K562 (cell line): ENCODE data around the gene DTYMK. TPM values are rescaled to one million over a fixed set of nuclear protein-coding genes. Genes with fewer than 3 reads are reported as not detected.
A peak's percentile ranks its signal among the peaks of the same experiment; 100 is the strongest.

Experiments
- ATAC-seq: fragments of 200-7000 bp; cut with Tn5 transposase; 3 replicates; pipeline ENCODE4 v1.9.1; 2020; ENCODE audit warnings: moderate library complexity
- BruUV-seq: library from RNA; stranded (reverse); fragments of 400-500 nt; replicated peaks from 2 replicates; lab custom pipeline; 2021; lab: Mats Ljungman, UMichigan
- CTCF ChIA-PET: fragments of 300-600 bp; formaldehyde crosslinking; extraction: SDS; loops from one replicate; lab custom pipeline; 2021; ENCODE audit warnings: low intra/inter-chr PET ratio; lab: Yijun Ruan, JAX
- POLR2A ChIA-PET: fragments of 300-600, 350-650 bp; sonication (Branson Sonifier 250); formaldehyde crosslinking; extraction: SDS; loops from one replicate; lab custom pipeline; 2021; ENCODE audit warnings: antibody characterized with exemption, inconsistent platforms; lab: Yijun Ruan, JAX
- DNase-seq, 4 experiments: peaks; one replicate each; pipeline versions ENCODE4 v3.0.0 to v3.0.0-alpha.2; 2011 to 2018; ENCODE audit warnings: low spot score in 3 of 4, mixed read lengths in 3 of 4; ENCODE audit errors: extremely low read depth in 1 of 4
- FAIRE-seq: peaks from 2 replicates; lab custom pipeline; 2011; peaks lifted over from hg19 to GRCh38; lab: Jason Lieb, UNC
- H2AFZ ChIP-seq: 2 replicates; pipeline ENCODE4 v1.6.0; 2011; ENCODE audit warnings: low read depth, low read length, control low read depth, inconsistent platforms
- H3K27ac ChIP-seq: fragments of 200-600 bp; 3 replicates; pipeline ENCODE4 v1.8.0; 2011; ENCODE audit warnings: low read depth, mild to moderate bottlenecking, control low read depth, inconsistent platforms, low read length, moderate library complexity, mixed read lengths; ENCODE audit errors: extremely low read depth
- H3K27me3 ChIP-seq, 2 experiments: fragments of 300-600 bp in 1 of 2; 2 replicates in 1 of 2; 3 replicates in 1 of 2; pipeline versions ENCODE4 v1.6.0 to v1.8.0; 2011; ENCODE audit warnings: inconsistent platforms in 2 of 2, low read length in 2 of 2, mild to moderate bottlenecking in 1 of 2, mixed read lengths in 1 of 2, moderate library complexity in 1 of 2; ENCODE audit not compliant: control insufficient read depth in 2 of 2, insufficient read depth in 2 of 2
- H3K36me3 ChIP-seq: fragments of 300-600 bp; 3 replicates; pipeline ENCODE4 v1.8.0; 2011; ENCODE audit warnings: mild to moderate bottlenecking, low read length, inconsistent platforms; ENCODE audit not compliant: control insufficient read depth, insufficient read depth
- H3K4me1 ChIP-seq, 2 experiments: fragments of 200-600 bp in 1 of 2; replicated peaks in 1 of 2; 2 replicates in 1 of 2; 3 replicates in 1 of 2; pipeline versions ENCODE4 v1.5.1 to v1.8.0; 2011; ENCODE audit warnings: inconsistent platforms in 2 of 2, low read length in 2 of 2, mild to moderate bottlenecking in 1 of 2, mixed read lengths in 1 of 2, moderate library complexity in 1 of 2; ENCODE audit not compliant: control insufficient read depth in 2 of 2, insufficient read depth in 2 of 2
- H3K4me2 ChIP-seq: 2 replicates; pipeline ENCODE4 v1.6.1; 2011; ENCODE audit warnings: low read length, control low read depth, inconsistent platforms, mixed read lengths; ENCODE audit not compliant: insufficient read depth
- H3K4me3 ChIP-seq: fragments of 200-600 bp; sonication (generic), shearing (Covaris generic); 2 replicates; pipeline ENCODE4 v1.5.1; 2016; ENCODE audit warnings: control low read depth, inconsistent platforms
- H3K79me2 ChIP-seq: fragments of 200-600 bp; 3 replicates; pipeline ENCODE4 v1.8.0; 2011; ENCODE audit warnings: low read length, inconsistent platforms; ENCODE audit not compliant: control insufficient read depth, insufficient read depth
- H3K9ac ChIP-seq, 2 experiments: 2 replicates each; pipeline versions ENCODE4 v1.6.0 to v1.6.1; 2011; ENCODE audit warnings: low read depth in 2 of 2, low read length in 2 of 2, control low read depth in 1 of 2, inconsistent platforms in 1 of 2, mild to moderate bottlenecking in 1 of 2, mixed read lengths in 1 of 2; ENCODE audit not compliant: insufficient read depth in 1 of 2
- H3K9me1 ChIP-seq: one replicate; pipeline ENCODE4 v1.6.0; 2011; ENCODE audit warnings: inconsistent platforms, mild to moderate bottlenecking, low read length, moderate library complexity; ENCODE audit not compliant: control insufficient read depth, insufficient read depth
- H3K9me3 ChIP-seq: replicated peaks from 2 replicates; pipeline ENCODE4 v1.5.1; 2011; ENCODE audit warnings: low read depth, low read length, inconsistent platforms; ENCODE audit not compliant: control insufficient read depth, insufficient read depth
- H4K20me1 ChIP-seq: replicated peaks from 2 replicates; pipeline ENCODE4 v1.6.1; 2011; ENCODE audit warnings: low read length, inconsistent platforms, mixed read lengths; ENCODE audit not compliant: control insufficient read depth, insufficient read depth
- E2F6 ChIP-seq, 2 experiments: IDR thresholded peaks; 2 replicates each; pipeline ENCODE4 v1.6.1; 2011; ENCODE audit warnings: borderline replicate concordance in 1 of 2, control low read depth in 1 of 2, low read depth in 1 of 2, low read length in 1 of 2, mild to moderate bottlenecking in 1 of 2, mixed read lengths in 1 of 2, moderate library complexity in 1 of 2; ENCODE audit not compliant: insufficient read depth in 1 of 2, insufficient read length in 1 of 2, poor library complexity in 1 of 2, severe bottlenecking in 1 of 2; ENCODE audit errors: extremely low read depth in 1 of 2
- EHMT2 ChIP-seq: fragments of 450-650 bp; IDR thresholded peaks from 2 replicates; pipeline ENCODE4 v1.6.1; 2018; ENCODE audit warnings: antibody characterized with exemption
- EZH2 ChIP-seq: IDR thresholded peaks from 2 replicates; pipeline ENCODE4 v1.6.1; 2012; ENCODE audit warnings: low read depth, mild to moderate bottlenecking, inconsistent platforms, low read length, borderline replicate concordance
- HDAC2 ChIP-seq: fragments of 450-650 bp; IDR thresholded peaks from 2 replicates; pipeline ENCODE4 v1.6.1; 2016; ENCODE audit warnings: mild to moderate bottlenecking
- MCM2 ChIP-seq: fragments of 450-650 bp; IDR thresholded peaks from 2 replicates; pipeline ENCODE4 v1.6.1; 2017; ENCODE audit warnings: low read depth, mild to moderate bottlenecking
- NR2C1 ChIP-seq, 2 experiments: fragments of 450-650 bp; IDR thresholded peaks; 2 replicates each; pipeline ENCODE4 v1.6.1; 2017; ENCODE audit warnings: mild to moderate bottlenecking in 2 of 2, antibody characterized with exemption in 1 of 2, inconsistent platforms in 1 of 2, missing compliant biosample characterization in 1 of 2, missing genetic modification characterization in 1 of 2
- TCFL5 ChIP-seq: fragments of 250-450 bp; sonication (Bioruptor Pico); conservative IDR thresholded peaks from 2 replicates; pipeline ENCODE4 v1.6.1; 2021; ENCODE audit warnings: mild to moderate bottlenecking, moderate library complexity, matching md5 sums
- TRIM25 ChIP-seq: fragments of 450-650 bp; IDR thresholded peaks from 2 replicates; pipeline ENCODE4 v1.7.0; 2016; ENCODE audit warnings: borderline replicate concordance
- TSC22D4 ChIP-seq: fragments of 450-650 bp; IDR thresholded peaks from 2 replicates; pipeline ENCODE4 v1.6.1; 2016; ENCODE audit warnings: missing genetic modification characterization, missing biosample characterization, control low read depth
- XRCC5 ChIP-seq: fragments of 200-400 bp; formaldehyde crosslinking; IDR thresholded peaks from 2 replicates; pipeline ENCODE4 v1.6.1; 2017; ENCODE audit warnings: low read depth, mild to moderate bottlenecking, low read length
- YBX1 ChIP-seq: fragments of 450-650 bp; IDR thresholded peaks from 2 replicates; pipeline ENCODE4 v1.7.1; 2016; ENCODE audit warnings: mild to moderate bottlenecking
- ZFPM2 ChIP-seq: fragments of 250-450 bp; sonication (Bioruptor Pico); IDR thresholded peaks from 2 replicates; pipeline ENCODE4 v1.5.1; 2022; ENCODE audit warnings: mild to moderate bottlenecking
- ZNF507 ChIP-seq: conservative IDR thresholded peaks from 2 replicates; pipeline ENCODE4 v1.6.1; 2017; ENCODE audit warnings: missing genetic modification characterization, missing compliant biosample characterization
- ZNF561 ChIP-seq: fragments of 450-650 bp; formaldehyde crosslinking; conservative IDR thresholded peaks from 2 replicates; pipeline ENCODE4 v1.4.0; 2020; ENCODE audit warnings: mild to moderate bottlenecking, moderate library complexity
- WGBS: fragments of 100-300 bp; shearing (Covaris generic); methylation state at CpG from one replicate; pipeline ENCODE4 v1.1.6; 2016; ENCODE audit warnings: low coverage, mixed read lengths; ENCODE audit not compliant: insufficient coverage; ENCODE audit errors: missing lambda C conversion rate; 5-methylcytosine and 5-hydroxymethylcytosine counted together
- in situ Hi-C: fragments of 300-500 bp; cut with MboI; formaldehyde crosslinking; loops from 4 replicates; pipeline ENCODE4 v1.15.0; 2018; ENCODE audit warnings: inconsistent platforms, mixed read lengths
- intact Hi-C: fragments of 100-400 bp; cut with micrococcal nuclease; formaldehyde crosslinking; loops from 2 replicates; pipeline ENCODE4 v1.14.2; 2022
- polyA plus RNA-seq, 8 experiments: library from polyadenylated mRNA; depleted of rRNA in 4 of 8; stranded (reverse) in 5 of 8; unstranded in 3 of 8; fragments of >200 nt; fragmentation: Nextera tagmentation in 2 of 8; fragmentation: Illumina TruSeq in 1 of 8; extraction: Ambion mirVana in 2 of 8; extraction: Trizol in 1 of 8; gene quantifications; 2 replicates each; pipeline versions ENCODE4 v1.2.1 to v1.2.3, GENCODE V29; 2011 to 2014; ENCODE audit warnings: inconsistent platforms in 1 of 8, missing spikeins in 1 of 8
- total RNA-seq, 7 experiments: library from RNA; depleted of rRNA in 6 of 7; stranded (reverse); fragments of >200 nt in 6 of 7; fragmentation: Illumina TruSeq in 2 of 7; extraction: Trizol in 2 of 7; gene quantifications; 2 replicates each; pipeline versions ENCODE4 v1.2.1 to v1.2.3, GENCODE V29; 2011 to 2021; ENCODE audit warnings: low replicate concordance in 1 of 7
- TF ChIP-seq, protein P1 (sequence below): fragments of 250-450 bp; sonication (Bioruptor Pico); IDR thresholded peaks from 2 replicates; pipeline ENCODE4 v1.5.0; 2021
- TF ChIP-seq, protein P2 (sequence below): sonication (generic); formaldehyde crosslinking; IDR thresholded peaks from 2 replicates; pipeline ENCODE4 v1.8.0; 2022; ENCODE audit warnings: mild to moderate bottlenecking, missing genetic modification reagents

DTYMK gene
- total and polyA plus RNA-seq, 9 of the 15 experiments (the other 6 are each of a cell fraction or from before 2014, with no cell fraction given): 8.2 to 85.0 (median 47.9) TPM

DNA sequence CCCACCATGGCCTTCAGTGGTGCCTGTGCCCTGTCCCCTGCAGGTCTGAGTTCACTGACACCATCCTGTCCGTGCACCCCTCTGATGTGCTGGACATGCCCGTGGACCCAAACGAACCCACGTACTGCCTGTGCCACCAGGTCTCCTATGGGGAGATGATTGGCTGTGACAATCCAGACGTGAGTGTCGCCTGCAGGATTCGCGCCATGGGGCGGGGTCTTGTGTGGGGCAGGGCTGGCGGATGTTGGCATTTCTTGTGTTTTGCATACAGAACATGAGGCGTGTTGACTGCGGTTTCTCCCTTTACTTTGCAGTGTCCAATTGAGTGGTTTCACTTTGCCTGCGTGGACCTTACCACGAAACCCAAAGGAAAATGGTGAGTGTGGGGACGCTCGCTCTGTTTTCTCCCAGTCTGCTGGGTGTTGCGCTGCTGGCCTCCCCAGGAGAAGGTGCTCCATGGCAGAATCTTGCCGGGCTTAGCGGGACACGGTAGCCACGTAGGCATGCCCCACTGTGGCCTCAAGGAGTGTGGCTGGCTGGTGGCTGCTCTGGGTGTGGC lies 36.4 kb upstream of the DTYMK start:
- Histone ChIP-seq H2AFZ (no peak overlapping the region), H3K4me3 (no peak overlapping the region), H3K4me2 (no peak overlapping the region), H3K4me1 (peaks cover 0 to 4% of the 10 kb centered on the region in 2 experiments; a peak in 1 of 5 replicates), H3K9me1 (no peaks in the 10 kb centered on the region), H3K9me3 (no peaks in the 10 kb centered on the region), H3K36me3 (peaks cover 52% of the 10 kb centered on the region; the same call in 1 of the 3 replicates), H3K27me3 (no peaks in the 10 kb centered on the region), H3K27ac (no peak overlapping the region), H4K20me1 (no peaks in the 10 kb centered on the region), H3K79me2 (no peaks in the 10 kb centered on the region), H3K9ac (no peak overlapping the region; a peak in 1 of 4 replicates)
- POLR2A ChIA-PET: interaction anchor here (0.6 kb wide), 1 partner anchor 8 kb away, joined by 3 read pairs; no protein-coding TSS in a partner anchor
- intact Hi-C loops (no loop called here), in situ Hi-C loops (no loop called here)
- FAIRE-seq (no peak), DNase-seq (peak in 1 of 4 experiments; percentile 1), ATAC-seq (no peak)
- 98% methylated on average over 11 of the region's 21 CpGs for WGBS
- CTCF ChIA-PET: no interaction called here
- BruUV-seq: no TSS peak
- no peak for TF ChIP-seq NR2C1 (IDR thresholded peaks at IDR 0.05)
- no peak for TF ChIP-seq NR2C1 (tag; IDR thresholded peaks at IDR 0.05)
- TF ChIP-seq XRCC5: no peak
- no peak for TF ChIP-seq EHMT2
- TF ChIP-seq ZNF561 (CRISPR knock-in tag): no peak
- TF ChIP-seq ZNF507 (tag): no peak
- TF ChIP-seq TCFL5 (CRISPR knock-in tag): no peak
- TF ChIP-seq, protein P1, sequence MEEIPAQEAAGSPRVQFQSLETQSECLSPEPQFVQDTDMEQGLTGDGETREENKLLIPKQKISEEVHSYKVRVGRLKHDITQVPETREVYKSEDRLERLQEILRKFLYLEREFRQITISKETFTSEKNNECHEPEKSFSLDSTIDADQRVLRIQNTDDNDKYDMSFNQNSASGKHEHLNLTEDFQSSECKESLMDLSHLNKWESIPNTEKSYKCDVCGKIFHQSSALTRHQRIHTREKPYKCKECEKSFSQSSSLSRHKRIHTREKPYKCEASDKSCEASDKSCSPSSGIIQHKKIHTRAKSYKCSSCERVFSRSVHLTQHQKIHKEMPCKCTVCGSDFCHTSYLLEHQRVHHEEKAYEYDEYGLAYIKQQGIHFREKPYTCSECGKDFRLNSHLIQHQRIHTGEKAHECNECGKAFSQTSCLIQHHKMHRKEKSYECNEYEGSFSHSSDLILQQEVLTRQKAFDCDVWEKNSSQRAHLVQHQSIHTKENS: no peak
- TF ChIP-seq, protein P2, sequence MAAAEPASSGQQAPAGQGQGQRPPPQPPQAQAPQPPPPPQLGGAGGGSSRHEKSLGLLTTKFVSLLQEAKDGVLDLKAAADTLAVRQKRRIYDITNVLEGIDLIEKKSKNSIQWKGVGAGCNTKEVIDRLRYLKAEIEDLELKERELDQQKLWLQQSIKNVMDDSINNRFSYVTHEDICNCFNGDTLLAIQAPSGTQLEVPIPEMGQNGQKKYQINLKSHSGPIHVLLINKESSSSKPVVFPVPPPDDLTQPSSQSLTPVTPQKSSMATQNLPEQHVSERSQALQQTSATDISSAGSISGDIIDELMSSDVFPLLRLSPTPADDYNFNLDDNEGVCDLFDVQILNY: no peak
- TF ChIP-seq YBX1: no peak
- no peak for TF ChIP-seq ZFPM2 (CRISPR knock-in tag)
- TF ChIP-seq EZH2: no peak
- no peak for TF ChIP-seq E2F6 (IDR thresholded peaks at IDR 0.05; ENCODE audit: borderline replicate concordance in 1 of 2, extremely low read depth in 1 of 2, insufficient read depth in 1 of 2, insufficient read length in 1 of 2, low read depth in 1 of 2, low read length in 1 of 2, poor library complexity in 1 of 2, severe bottlenecking in 1 of 2)
- TF ChIP-seq TRIM25: no peak
- no peak for TF ChIP-seq TSC22D4
- no peak for TF ChIP-seq HDAC2
- TF ChIP-seq MCM2: no peak
